HepG2 (cell line): ENCODE data around the gene CALN1.

Experiments
- ARID2 ChIP-seq: sonication (generic); formaldehyde crosslinking; IDR thresholded peaks from 2 replicates; pipeline ENCODE4 v1.8.1; 2022; ENCODE audit warnings: mild to moderate bottlenecking, missing genetic modification reagents, borderline replicate concordance
- SMC3 ChIP-seq: IDR thresholded peaks from 2 replicates; pipeline ENCODE4 v1.6.1; 2011; ENCODE audit warnings: low read length, improper control_type of control experiment

- TF ChIP-seq SMC3 (no peak), ARID2 (CRISPR knock-in tag) (no peak)
These were observed 548.0 kb downstream of the CALN1 start for GRCh38 chr7:71864130-71864529.
